ENCODE measurements around the gene POLR1D. TPM values are rescaled to one million over a fixed set of nuclear protein-coding genes. Genes with fewer than 3 reads are reported as not detected.

POLR1D gene
- 106 and 116 TPM in 2 replicates for total RNA-seq

GRCh38 chr13:27621366-27622101 is at the start of gene POLR1D:
Gene POLR1D, plus strand, starts transcription at chr13:27621892. Its CDS starts 92 bp downstream, at chr13:27621984.
- DNase-seq = peak; percentile 74

GRCh38 chr13:27572234-27572901 is 49.3 kb upstream of the POLR1D start:
- DNase-seq = peak; percentile 25

- peak; percentile 62 for DNase-seq
Measured at GRCh38 chr13:27573265-27573664, 48.4 kb upstream of the POLR1D start.

- DNase-seq = no peak
Measured at GRCh38 chr13:27574661-27575060, 47.0 kb upstream of the POLR1D start.

- no peak for DNase-seq
Measured at GRCh38 chr13:27578121-27579030, 43.3 kb upstream of the POLR1D start.

GRCh38 chr13:27583645-27584044 is 38.0 kb upstream of the POLR1D start:
- peak; percentile 55 for DNase-seq

GRCh38 chr13:27587095-27587746 is 34.5 kb upstream of the POLR1D start:
- DNase-seq = no peak

GRCh38 chr13:27588405-27588804 is 33.3 kb upstream of the POLR1D start:
- DNase-seq = no peak

- DNase-seq = no peak
Measured at GRCh38 chr13:27592865-27593264, 28.8 kb upstream of the POLR1D start.

- no peak for DNase-seq
Measured at GRCh38 chr13:27593267-27593666, 28.4 kb upstream of the POLR1D start.

GRCh38 chr13:27595055-27595811 is 26.5 kb upstream of the POLR1D start:
- no peak for DNase-seq

- no peak for DNase-seq
Measured at GRCh38 chr13:27599096-27599495, 22.6 kb upstream of the POLR1D start.

- peak; percentile 74 for DNase-seq
Measured at GRCh38 chr13:27599845-27600553, 21.7 kb upstream of the POLR1D start.

GRCh38 chr13:27600711-27601110 is 21.0 kb upstream of the POLR1D start:
- no peak for DNase-seq

- no peak for DNase-seq
Measured at GRCh38 chr13:27601208-27601607, 20.5 kb upstream of the POLR1D start.

- no peak for DNase-seq
Measured at GRCh38 chr13:27601803-27602202, 19.9 kb upstream of the POLR1D start.

- no peak for DNase-seq
Measured at GRCh38 chr13:27605099-27605498, 16.6 kb upstream of the POLR1D start.

GRCh38 chr13:27605610-27606200 is 16.0 kb upstream of the POLR1D start:
- no peak for DNase-seq

- peak; percentile 84 for DNase-seq
Measured at GRCh38 chr13:27607125-27607524, 14.6 kb upstream of the POLR1D start.

- no peak for DNase-seq
Measured at GRCh38 chr13:27613628-27614027, 8.1 kb upstream of the POLR1D start.

GRCh38 chr13:27617881-27618321 is 3.8 kb upstream of the POLR1D start:
- no peak for DNase-seq
